Inflammatory macrophage treated with lipopolysaccharide for 4 hours (primary cell): ENCODE results near the gene TLL2.

Experiments
- DNase-seq: peaks from one replicate; pipeline ENCODE4 v3.0.0-alpha.2; 2020

Gene TLL2

GRCh38 chr10:96346295-96346694 is 167.4 kb downstream of the TLL2 start:
- no peak for DNase-seq

DNA sequence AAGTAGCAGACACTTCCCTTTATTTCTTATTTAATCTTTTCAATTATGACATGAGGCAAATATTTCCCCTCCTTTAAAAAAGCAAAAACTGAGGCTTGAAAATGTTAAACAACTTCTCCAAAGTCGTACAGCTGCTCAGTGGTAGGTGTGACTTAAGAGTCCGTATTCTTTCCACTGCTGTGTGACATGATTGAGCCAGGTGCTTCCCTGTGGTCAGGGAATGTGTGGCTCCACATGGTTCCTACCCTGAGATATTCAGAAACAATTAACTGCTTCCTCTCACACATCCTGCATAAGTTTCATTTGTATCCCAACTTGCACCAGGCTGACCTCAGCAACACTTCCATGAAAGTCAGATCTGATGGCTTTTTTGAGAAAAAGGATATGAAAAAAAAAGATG is 168.5 kb downstream of the TLL2 start:
- DNase-seq: no peak

DNA sequence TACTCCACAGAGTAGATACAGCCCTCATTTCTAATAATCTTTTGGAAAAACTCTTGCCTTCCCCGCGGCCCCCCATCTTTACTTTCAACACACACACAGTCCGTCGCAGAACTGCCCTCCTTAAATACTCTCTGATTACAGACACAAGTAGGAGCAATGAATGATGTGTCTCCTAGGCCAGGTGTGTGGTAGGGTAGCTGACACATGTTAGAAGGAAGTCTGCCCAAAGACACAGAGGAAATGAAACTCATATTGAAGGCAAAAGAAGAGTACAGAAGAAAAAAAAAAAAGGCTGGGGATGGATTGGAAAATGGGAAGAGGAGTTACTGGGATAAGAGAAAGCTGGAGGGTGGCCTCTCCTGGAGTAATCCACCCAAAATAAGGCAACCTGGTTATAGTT is 169.5 kb downstream of the TLL2 start:
- DNase-seq: no peak

DNA sequence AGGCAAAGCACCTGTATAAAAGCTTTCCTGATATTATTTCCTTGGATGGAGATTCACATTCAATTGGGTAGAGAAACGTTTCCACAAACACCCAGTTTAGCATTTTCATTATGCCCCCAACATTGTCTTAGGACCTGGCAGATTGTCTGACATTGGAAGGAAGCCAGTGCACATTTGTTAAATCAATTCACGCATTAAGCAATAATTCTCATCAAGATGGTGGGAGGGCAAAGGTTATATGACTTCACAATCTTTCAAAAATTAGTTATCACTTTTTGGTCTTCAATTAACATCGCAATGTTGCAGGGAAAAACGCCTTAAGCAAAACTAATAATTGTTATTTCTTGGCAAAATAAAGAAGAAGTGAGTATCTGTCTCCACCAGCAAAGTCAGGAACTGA is 171.3 kb downstream of the TLL2 start:
- DNase-seq: no peak

DNA sequence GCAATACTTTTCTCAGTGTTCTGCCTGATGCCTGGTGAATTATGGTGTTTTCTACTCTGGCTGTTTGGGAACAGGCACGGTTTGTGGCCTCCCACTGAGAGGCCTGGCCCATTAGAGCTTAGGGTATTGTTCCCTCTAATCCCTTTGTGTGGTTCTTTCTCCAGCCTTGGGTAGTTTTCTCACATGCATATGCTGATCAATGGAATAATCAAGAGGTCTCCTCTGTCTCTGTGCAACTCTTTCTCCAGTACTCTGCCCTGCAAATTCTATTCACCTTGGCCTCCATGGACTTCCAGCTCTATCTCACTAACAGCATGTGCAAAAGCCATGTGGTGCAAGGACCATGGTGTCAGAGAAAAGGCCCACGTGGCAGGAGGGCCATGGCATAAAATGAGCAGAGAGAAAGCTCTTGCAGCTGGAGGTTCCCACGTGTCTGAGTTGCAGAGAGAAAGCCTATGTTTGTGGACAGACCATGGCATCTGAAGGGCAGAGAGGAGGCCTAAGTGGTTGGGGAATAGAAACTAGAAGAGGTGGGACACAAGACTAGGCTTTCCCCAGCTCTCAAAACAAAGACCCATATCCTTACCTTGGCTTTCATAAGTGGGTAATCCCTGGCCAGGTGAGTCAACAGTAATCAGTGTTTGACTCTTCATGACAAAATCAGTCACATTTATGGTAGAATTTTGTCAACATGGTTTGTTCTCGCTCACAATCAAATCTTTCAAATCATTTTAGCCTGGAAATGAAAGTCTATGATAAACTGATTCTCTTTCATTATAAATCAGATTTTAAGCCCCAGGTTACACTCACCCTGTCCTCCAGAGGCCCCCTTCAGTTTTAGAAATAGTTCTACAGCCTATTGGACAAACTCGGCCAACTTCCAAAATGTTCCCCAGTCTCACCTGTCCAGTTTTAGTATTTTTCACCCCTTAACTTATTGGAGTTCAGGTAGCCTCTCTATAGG is 172.2 kb downstream of the TLL2 start:
- DNase-seq: no peak

- DNase-seq: peak; percentile 58
Measured at GRCh38 chr10:96339956-96340904, 173.5 kb downstream of the TLL2 start.

- no peak for DNase-seq
Measured at GRCh38 chr10:96339383-96339782, 174.3 kb downstream of the TLL2 start.

- no peak for DNase-seq
Measured at GRCh38 chr10:96338279-96338925, 175.3 kb downstream of the TLL2 start.

DNA sequence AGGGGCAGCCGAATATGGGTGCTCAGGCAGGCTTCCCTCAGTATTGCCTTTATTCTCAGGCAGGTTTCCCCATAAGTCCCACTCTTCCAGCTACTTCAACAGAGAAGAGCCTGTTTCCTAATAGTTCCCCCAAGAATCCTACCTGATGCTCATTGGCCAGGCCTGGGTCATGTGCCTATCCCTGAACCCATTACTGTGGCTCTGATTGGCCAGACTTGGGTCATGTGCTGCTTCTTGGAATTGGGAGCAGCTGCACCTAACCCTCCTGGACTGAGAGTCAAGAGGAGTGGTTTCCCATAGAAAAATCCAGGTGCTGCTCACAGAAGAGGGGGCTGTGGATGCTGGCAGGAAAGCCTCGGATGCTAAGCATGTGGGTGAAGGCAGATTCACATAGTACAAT is 176.6 kb downstream of the TLL2 start:
- no peak for DNase-seq

DNA sequence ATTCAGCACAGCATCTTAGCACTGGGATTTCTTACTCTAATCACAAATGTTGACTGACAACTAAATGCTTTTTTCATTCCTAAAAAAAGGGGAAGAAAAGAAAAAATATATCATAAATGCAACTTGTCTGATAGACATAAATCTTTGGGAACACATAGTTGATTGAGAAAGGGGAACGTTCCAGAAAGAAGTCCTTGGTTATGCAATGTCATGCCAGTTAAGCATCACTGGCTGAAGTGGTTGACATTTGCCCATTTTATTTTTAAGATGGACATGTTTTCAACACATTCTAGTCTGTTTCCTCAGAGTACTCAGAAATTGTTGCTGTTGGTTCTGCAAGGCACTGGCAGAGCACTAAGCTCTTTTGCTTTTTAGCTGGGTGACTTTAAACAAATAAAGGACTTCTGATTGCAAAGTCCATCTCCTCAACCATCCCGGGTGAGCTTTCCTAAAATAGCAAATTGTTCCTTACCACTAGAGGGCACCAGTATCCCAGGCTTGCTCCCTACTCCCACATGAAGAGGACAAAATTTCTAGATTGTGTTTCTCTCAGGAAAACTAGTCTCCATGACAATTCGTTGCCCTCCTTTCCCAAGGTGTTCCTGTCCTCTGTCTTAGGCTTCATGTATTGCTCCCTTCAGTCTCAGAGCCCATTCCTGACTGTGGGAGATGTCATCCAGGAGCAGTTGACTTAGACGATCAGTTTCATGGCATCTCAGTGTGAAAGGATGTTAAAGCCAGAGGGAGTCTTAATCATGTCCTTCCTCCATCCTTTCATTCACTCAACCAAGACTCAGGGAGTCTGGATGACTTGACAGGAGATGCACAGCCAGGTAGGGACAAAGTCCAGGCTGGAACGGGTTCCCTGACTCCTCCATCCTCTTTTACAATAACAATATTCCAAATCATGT is 178.9 kb downstream of the TLL2 start:
- peak; percentile 46 for DNase-seq

DNA sequence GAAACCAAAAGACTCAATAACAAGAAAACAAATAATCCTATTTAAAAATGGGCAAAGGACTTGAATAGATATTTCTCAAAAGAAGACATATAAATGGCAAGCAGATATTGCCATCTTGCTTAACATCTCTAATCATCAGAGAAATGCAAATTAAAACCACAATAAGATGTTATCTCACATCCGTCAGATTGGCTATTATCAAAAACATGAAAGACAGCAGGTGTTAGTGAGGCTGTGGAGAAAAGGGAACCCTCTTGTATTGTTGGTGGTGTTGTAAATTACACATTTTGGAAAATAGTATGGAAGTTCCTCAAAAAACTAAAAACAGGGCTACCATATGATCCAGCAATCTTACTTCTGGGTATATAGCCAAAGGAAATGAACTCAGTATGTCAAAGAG is 180.6 kb downstream of the TLL2 start:
- DNase-seq: no peak

DNA sequence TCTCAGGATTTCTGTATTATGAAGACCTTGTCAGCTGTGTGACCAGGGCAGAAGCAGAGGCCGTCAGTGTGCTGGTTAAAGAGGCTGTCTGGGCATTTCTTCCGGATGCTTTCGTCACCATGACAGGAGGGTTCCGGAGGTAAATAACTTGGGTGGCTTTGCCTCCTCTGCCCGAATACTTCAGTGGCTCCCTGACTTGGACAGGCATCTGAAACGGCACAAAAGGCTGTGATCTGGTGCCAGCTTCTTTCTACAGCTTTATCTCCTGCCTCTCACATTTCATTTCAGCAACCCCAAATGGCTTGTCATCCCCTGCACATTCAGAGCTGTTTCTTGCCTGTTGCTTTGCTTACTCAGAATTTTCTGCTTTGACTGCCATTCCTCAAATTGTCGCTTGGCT is 186.3 kb downstream of the TLL2 start:
- DNase-seq: no peak

DNA sequence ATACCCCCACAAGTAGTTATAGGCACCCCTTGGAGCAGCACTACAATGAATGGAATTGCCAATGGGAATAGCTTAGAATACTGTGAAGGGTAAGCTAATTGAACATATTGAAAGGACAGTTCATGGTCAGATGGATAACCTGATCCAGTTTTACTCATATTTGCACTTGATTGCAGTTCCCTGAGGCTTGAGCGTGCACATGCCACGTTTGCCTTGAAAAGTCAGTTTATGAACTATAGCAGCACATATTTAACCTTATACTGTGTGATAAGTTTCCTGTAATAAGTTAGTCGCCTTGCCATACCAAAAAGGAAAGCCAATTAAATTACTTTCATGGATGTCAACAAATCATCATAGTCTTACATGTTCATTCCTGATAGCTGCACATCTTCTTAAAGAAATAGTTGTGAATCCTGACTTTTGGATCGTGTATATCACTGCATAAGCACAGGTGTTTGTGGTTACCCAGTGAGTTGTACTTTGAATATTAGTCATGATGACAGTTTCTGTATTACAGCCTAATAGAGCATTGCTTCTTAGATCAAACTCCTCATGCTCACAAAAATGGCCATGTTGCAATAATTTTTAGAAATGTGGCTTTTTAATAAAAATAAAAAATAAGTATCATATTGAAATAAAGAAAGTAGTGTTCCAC is 187.9 kb downstream of the TLL2 start:
- no peak for DNase-seq

DNA sequence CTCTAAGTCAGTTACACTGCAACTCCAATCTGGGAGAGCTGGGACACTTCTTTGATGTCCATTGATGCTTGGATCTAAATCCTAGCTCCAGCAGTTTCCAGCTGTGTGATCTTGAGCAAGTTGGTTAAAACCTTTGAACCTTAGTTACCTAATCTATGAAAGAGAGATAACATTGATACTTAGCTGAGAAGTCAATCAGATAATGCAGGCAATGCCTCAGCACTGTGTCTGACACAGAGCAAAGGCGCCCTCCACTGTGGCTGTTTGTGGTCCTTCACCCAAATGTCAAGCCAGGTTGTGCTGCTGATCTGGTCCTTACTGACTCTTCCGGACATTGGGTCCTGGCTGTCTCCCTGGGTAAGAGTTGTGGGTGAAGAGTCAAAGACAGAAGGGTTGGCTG is 189.3 kb downstream of the TLL2 start:
- no peak for DNase-seq

GRCh38 chr10:96322275-96322674 is 191.5 kb downstream of the TLL2 start:
- DNase-seq: no peak

DNA sequence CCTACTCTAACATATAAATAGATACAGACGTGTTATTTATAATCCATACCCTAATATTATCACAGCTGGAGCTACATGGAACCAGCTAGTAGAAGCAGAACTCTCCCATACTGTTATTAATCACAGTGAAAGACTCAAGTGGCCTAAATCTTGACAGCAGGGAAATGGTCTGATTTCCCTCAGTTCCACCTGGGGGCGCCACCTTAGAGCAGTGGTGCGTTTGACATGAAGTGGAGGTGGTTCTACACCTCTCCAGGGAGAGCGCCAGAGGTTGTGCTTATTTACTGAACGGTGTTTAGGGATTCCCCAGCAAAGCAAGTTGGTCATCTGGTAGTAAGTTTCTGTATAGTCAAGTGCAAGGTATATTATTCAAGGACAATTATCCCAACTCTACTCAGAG is 191.9 kb downstream of the TLL2 start:
- DNase-seq: no peak

DNA sequence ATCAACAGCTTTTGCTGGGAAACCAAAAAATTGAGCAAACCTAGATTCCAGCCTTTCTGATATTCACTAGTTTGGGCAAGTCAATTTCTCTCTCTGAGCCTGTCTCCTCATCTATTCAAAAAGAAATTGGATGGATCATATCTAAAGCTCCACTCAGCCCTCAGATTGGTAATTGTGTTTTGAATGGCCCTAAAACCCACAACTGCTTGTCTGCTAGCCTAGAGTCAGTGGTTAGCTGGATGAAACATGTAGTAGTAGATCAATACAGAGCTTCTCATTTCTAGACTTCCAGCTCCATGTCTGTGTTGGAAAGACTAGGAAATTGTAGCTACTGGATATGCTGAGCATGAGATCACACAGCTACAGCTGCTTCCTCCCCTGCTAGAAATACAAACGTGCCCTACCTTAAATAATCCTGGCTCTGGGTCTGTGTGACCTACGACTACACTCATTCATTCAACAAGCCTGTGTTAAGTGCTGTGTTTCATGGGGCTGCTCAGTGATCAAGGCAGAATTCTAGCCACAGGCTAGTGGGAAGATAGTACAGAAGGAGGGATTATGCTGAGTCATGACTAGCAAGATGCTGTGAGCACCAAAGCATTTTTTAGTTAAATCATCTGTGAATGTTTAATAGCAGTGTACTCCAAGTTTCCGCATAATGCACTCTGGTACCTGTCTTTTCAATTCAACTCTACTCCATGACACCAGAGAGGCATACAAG is 193.8 kb downstream of the TLL2 start:
- DNase-seq: no peak

DNA sequence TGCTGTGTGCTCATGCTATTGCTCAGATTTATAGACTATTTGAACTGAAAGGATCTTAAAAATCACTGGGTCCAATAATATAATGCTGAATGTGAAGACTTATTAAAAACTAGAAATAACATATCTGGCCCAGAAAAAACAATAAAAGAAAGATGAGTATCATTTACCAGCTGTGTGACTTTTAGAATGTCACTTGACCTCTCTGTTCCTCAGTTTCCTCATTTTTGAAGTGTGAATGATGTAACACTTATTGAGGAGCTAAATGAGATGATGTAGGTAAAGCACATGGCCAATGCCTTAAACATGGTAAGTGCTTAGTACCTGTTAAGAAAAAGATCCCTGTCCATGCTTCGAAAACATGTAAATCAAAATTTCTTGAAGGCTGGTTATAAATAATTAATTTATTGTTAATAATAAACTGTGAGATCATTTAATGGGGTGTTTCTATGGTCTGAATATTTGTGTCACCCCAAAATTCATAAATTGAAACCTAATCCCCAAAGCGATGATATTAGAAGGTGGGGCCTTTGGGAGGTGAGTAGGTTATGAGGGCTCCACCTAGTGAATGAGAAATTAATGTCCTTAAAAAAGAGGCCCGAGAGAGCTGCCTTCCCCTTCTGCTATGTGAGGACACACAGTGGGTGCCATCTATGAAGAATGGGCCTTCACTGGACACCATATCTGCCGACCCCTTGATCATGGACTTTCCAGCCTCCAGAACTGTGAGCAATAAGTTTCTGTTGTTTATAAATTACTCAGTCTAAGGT is 196.5 kb downstream of the TLL2 start:
- DNase-seq: no peak
